Mucosa of descending colon (tissue), 3 donors: ENCODE results near the gene NFATC1. TPM values are rescaled to one million over a fixed set of nuclear protein-coding genes. Genes with fewer than 3 reads are reported as not detected.

Experiments used
- ATAC-seq: fragments of 200-7000 bp; cut with Tn5 transposase; one replicate; pipeline ENCODE4 v1.9.1; 2020; ENCODE audit warnings: mild to moderate bottlenecking, moderate library complexity
- DNase-seq, 3 donors: peaks; one replicate each; pipeline ENCODE4 v3.0.0-alpha.2; 2020
- H3K36me3 ChIP-seq: fragments of 200-600 bp; one replicate; pipeline ENCODE4 v1.8.0; 2021; ENCODE audit warnings: low read depth, mild to moderate bottlenecking
- H3K4me1 ChIP-seq: fragments of 200-600 bp; one replicate; pipeline ENCODE4 v1.8.0; 2021; ENCODE audit warnings: low read depth, mild to moderate bottlenecking
- H3K4me3 ChIP-seq: fragments of 200-600 bp; one replicate; pipeline ENCODE4 v1.8.0; 2021; ENCODE audit warnings: mild to moderate bottlenecking
- H3K9me3 ChIP-seq: fragments of 200-600 bp; one replicate; pipeline ENCODE4 v1.8.0; 2021; ENCODE audit warnings: mild to moderate bottlenecking
- CTCF ChIP-seq: fragments of 200-600 bp; IDR thresholded peaks from one replicate; pipeline ENCODE4 v1.8.0; 2022; ENCODE audit warnings: antibody characterized with exemption, mild to moderate bottlenecking
- intact Hi-C, 2 donors: fragments of 100-400 bp; cut with DNase I in 1 of 2; cut with micrococcal nuclease in 1 of 2; formaldehyde crosslinking; loops; one replicate each; pipeline versions ENCODE4 v1.11.0 to v1.11.1; 2022; cut with DNase I, micrococcal nuclease
- total RNA-seq, 3 donors: library from RNA; stranded (reverse); fragmentation: NEBNext Ultra II Directional in 2 of 3; extraction: Animal tissue kit (Norgen Biotek cat#: 25700) in 2 of 3; gene quantifications; one replicate each; pipeline versions ENCODE4 v1.2.1 to v1.2.4, GENCODE V29; 2021 to 2023
- donor health status: DM: no; HTN: no; CAD: no; lungs with moderate emphysema.
- donor health status: DM: no; HTN: no; CAD: no.
- donor health status: DM: no; HTN: yes; CAD: no.

NFATC1 gene
- total RNA-seq, 3 donors from 2014 or later, result 2.9 to 12.9 (median 4.6) TPM

- Histone ChIP-seq H3K4me1 (no peaks in the 10 kb centered on the region), H3K4me3 (no peak overlapping the region), H3K36me3 (no peaks in the 10 kb centered on the region), H3K9me3 (no peaks in the 10 kb centered on the region)
- DNase-seq (no peak), ATAC-seq (no peak)
- no peak for TF ChIP-seq CTCF
- intact Hi-C loops, result no loop called here
These were observed 41.4 kb upstream of the NFATC1 start for GRCh38 chr18:79354350-79354749.

DNA sequence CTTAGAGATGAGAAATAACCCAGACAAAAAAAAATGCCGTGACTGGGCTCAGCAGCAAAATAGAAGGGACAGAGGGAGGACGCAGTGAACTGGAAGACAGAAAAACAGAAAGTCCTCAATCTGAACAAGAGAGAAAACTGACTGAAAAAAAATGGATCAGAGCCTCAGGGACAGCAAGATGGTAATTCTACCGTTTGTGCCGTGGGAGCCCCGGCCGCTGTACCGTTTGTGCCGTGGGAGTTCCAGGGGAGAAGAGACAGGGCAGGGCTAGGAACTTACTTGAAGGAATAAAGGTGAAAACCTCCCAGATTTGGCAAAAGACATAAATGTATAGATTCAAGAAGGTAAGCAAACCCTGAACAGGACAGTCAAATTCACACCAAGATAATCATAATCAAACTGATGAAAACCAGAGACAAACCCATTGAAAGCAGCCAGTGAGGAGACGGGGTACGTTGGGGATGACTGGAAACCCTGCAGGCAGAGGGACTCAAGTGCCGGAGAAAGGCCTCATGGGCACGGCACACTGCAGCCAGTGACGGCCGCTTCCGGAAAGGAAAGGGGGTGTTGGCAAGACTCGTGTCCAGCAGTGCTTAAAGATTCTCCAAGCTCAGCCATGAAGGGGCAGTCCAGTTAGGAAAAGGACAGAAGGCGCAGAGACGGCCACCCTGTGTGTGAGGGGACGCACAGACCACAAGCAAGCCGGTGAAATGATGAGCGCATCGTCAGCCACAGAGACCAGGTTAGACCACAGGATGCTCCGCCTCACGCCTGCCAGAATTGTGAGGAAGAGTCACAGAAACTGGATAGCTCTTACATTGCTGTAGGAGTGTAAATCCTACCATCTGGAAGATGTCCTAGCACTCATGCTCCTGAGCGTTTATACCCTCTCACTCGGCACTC is 40.0 kb upstream of the NFATC1 start:
- H3K4me3 ChIP-seq, result no peak overlapping the region
- H3K9me3 ChIP-seq, result no peaks in the 10 kb centered on the region
- TF ChIP-seq CTCF, result no peak
- DNase-seq (no peak), ATAC-seq (no peak)
- no peaks in the 10 kb centered on the region for H3K4me1 ChIP-seq
- intact Hi-C loops, result no loop called here
- H3K36me3 ChIP-seq, result no peaks in the 10 kb centered on the region

GRCh38 chr18:79356435-79356834 is 39.3 kb upstream of the NFATC1 start:
- Histone ChIP-seq H3K4me3 (no peak overlapping the region), H3K9me3 (no peaks in the 10 kb centered on the region), H3K4me1 (no peaks in the 10 kb centered on the region), H3K36me3 (peaks cover 1% of the 10 kb centered on the region)
- intact Hi-C loops, result no loop called here
- no peak for ATAC-seq
- TF ChIP-seq CTCF, result no peak
- no peak for DNase-seq

- H3K4me3 ChIP-seq, result no peak overlapping the region
- intact Hi-C loops, result no loop called here
- no peak for TF ChIP-seq CTCF
- no peak for ATAC-seq
- H3K9me3 ChIP-seq, result no peaks in the 10 kb centered on the region
- DNase-seq, result no peak
- no peaks in the 10 kb centered on the region for H3K4me1 ChIP-seq
- peaks cover 7% of the 10 kb centered on the region for H3K36me3 ChIP-seq
These were observed 34.8 kb upstream of the NFATC1 start for GRCh38 chr18:79360933-79361332.

DNA sequence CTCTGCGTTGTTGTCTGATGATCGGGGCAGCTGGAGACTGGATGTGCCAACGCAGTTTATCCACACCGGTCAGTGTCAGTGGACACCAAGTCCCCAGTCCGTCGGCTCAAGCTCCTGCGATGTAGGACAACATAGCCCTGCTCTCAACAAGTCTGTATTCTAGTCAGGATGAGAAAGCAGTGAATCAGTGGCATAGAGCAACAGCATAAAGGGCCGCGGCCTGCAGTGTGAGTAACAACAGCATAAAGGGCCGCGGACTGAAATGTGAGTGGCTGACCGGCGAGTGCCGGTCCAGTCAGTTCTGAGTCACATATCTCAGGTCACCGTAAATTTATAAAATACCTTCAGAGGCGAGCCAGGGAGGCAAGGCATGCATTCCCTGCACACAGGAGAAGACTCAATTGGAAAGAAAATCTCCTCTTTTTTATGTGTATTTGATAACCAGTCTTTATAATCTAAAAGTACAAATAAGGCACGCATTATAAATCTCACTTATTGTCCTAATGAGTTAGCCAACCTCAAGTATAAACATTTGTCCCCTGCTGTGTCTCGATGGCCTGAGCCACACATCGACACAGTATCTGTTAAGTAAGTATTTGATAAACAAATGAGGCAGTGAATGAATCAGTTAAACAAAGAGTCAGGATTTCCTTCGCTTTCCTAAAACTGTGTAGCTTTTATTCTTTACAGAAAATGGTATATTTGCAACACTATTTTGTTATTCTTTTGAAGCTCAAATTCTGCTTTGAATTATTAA is 33.8 kb upstream of the NFATC1 start:
- Histone ChIP-seq H3K4me1 (no peaks in the 10 kb centered on the region), H3K4me3 (no peak overlapping the region), H3K36me3 (peaks cover 7% of the 10 kb centered on the region), H3K9me3 (no peaks in the 10 kb centered on the region)
- TF ChIP-seq CTCF, result no peak
- intact Hi-C loops, result no loop called here
- DNase-seq (no peak), ATAC-seq (no peak)
